Activated CD4-positive, alpha-beta T cell treated with anti-CD3 and anti-CD28 coated beads for 36 hours (primary cell): ENCODE measurements around the gene SOHLH1. TPM values are rescaled to one million over a fixed set of nuclear protein-coding genes. Genes with fewer than 3 reads are reported as not detected.

Experiments used
- ATAC-seq: fragments of 200-7000 bp; cut with Tn5 transposase; one replicate; pipeline ENCODE4 v1.10.0; 2021; ENCODE audit warnings: mild to moderate bottlenecking, moderate library complexity
- CTCF ChIA-PET: fragments of 350-600 bp; sonication (Branson Sonifier 250); formaldehyde crosslinking; loops from one replicate; lab custom pipeline; 2021; ENCODE audit warnings: antibody characterized with exemption; lab: Charles Lee
- POLR2A ChIA-PET: fragments of 350-600 bp; sonication (Branson Sonifier 250); formaldehyde crosslinking; loops from one replicate; lab custom pipeline; 2021; ENCODE audit warnings: antibody characterized with exemption, inconsistent platforms; lab: Charles Lee
- DNase-seq: peaks from one replicate; pipeline ENCODE4 v3.0.0-alpha.2; 2020
- H3K27ac Mint-ChIP-seq: one replicate; pipeline ENCODE4 v1.8.0; 2021; ENCODE audit warnings: mixed read lengths
- H3K27me3 Mint-ChIP-seq: one replicate; pipeline ENCODE4 v1.8.0; 2021; ENCODE audit warnings: mixed read lengths
- H3K36me3 Mint-ChIP-seq: one replicate; pipeline ENCODE4 v1.8.0; 2021; ENCODE audit warnings: low read depth, mixed read lengths
- H3K4me1 Mint-ChIP-seq: one replicate; pipeline ENCODE4 v1.8.0; 2021; ENCODE audit warnings: mixed read lengths
- H3K4me3 Mint-ChIP-seq: one replicate; pipeline ENCODE4 v1.8.0; 2021; ENCODE audit warnings: mild to moderate bottlenecking, moderate library complexity, mixed read lengths
- H3K9me3 Mint-ChIP-seq: one replicate; pipeline ENCODE4 v1.8.0; 2021; ENCODE audit warnings: low read depth, mixed read lengths
- intact Hi-C, 2 experiments: fragments of 100-400 bp; cut with DNase I in 1 of 2; cut with micrococcal nuclease in 1 of 2; formaldehyde crosslinking; loops; one replicate each; pipeline versions ENCODE4 v1.14.2 to v1.15.1; 2022 to 2024; cut with DNase I, micrococcal nuclease
- total RNA-seq, 2 experiments: library from RNA; stranded (reverse); gene quantifications; one replicate each; pipeline ENCODE4 v1.2.3, GENCODE V29; 2021

SOHLH1 gene, protein sequence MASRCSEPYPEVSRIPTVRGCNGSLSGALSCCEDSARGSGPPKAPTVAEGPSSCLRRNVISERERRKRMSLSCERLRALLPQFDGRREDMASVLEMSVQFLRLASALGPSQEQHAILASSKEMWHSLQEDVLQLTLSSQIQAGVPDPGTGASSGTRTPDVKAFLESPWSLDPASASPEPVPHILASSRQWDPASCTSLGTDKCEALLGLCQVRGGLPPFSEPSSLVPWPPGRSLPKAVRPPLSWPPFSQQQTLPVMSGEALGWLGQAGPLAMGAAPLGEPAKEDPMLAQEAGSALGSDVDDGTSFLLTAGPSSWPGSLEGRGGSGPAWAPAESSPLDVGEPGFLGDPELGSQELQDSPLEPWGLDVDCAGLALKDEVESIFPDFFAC
- total RNA-seq, result not detected

DNA sequence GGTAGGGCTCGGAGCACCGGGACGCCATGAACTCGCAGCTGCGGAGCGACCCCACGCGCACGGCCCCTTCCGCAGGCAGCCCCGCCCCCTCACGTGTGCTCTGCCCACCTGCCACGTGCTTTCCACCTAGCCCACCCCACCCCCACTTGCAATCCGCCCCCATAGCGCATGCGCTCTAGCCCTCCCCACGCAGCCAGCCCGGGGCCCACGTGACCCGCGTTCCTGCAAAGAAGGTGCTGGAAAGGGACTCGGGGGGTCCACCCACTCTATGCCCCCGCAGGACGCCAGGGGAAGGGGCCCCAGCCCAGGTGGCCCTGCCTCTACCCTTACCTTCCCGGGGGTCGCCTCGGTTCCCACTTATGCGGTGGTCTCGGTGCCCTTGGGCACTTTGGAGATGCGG is at the start of gene SOHLH1:
Gene SOHLH1 (minus strand): TSS at position 42 of the 400 bp plus-strand sequence. CDS start 14 bp downstream, at position 28.
- CTCF ChIA-PET, result interaction anchor here (0.6 kb wide), 1 partner anchor 390 kb away, joined by 4 read pairs; no protein-coding TSS in a partner anchor
- POLR2A ChIA-PET, result no interaction called here
- Mint-ChIP-seq H3K36me3 (no peaks in the 10 kb centered on the region), H3K4me3 (no peak within 1 kb of the TSS), H3K9me3 (no peaks in the 10 kb centered on the region), H3K27ac (no peak within 1 kb of the TSS), H3K4me1 (no peaks in the 10 kb centered on the region), H3K27me3 (peaks cover 3% of the 10 kb centered on the region)
- intact Hi-C loops, result no loop called here
- DNase-seq (no peak), ATAC-seq (no peak)

DNA sequence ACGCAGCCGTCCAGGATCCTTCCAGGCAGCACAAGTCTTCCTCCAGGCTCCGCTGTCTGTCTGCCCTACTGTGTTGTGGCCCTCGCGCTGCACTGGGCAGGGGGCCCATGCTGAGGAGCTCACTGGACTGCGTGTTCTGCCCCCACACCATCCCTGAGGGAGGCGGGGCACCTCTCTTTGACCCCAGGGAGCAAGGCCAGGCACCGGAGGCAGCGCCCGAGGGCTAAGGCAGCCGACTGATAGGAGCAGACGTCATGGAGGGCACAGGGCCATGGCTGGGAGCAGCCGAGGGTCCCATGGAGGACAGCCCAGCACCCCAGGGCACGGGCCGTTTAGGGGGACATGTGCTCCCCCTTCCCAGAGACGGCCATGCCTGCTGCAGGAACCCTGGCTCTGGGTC is 49.4 kb upstream of the SOHLH1 start:
- intact Hi-C loops, result no loop called here
- no peak overlapping the region for H3K27ac Mint-ChIP-seq
- H3K4me3 Mint-ChIP-seq, result no peak overlapping the region

DNA sequence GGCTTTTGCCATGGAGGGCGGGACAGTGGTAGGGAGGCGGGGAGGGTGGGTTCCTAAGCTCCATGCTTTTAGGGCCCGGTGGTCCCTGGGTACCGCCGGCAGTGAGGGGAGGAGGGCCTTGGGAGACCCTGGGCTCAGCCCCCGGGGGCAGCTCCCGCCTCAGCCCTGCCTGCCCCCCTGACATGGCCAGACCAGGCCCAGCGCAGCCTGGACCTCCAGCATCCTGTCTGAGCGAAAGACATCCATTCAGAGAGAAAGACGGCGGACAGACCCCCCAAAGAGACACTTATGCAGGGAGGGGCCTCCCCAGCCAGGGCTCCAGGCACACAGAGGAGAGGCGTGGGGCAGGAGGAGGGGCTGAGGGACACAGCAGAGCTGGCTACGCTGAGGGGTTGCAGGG is 48.0 kb upstream of the SOHLH1 start:
- no peaks in the 10 kb centered on the region for H3K9me3 Mint-ChIP-seq
- ChIA-PET CTCF (no interaction called here), POLR2A (no interaction called here)
- ATAC-seq (no peak), DNase-seq (no peak)
- no peaks in the 10 kb centered on the region for H3K4me1 Mint-ChIP-seq
- peaks cover 2% of the 10 kb centered on the region for H3K27me3 Mint-ChIP-seq
- H3K36me3 Mint-ChIP-seq, result no peaks in the 10 kb centered on the region
- no peak overlapping the region for H3K4me3 Mint-ChIP-seq
- H3K27ac Mint-ChIP-seq, result no peak overlapping the region
- intact Hi-C loops, result no loop called here

More for the DNA sequence above, 49.4 kb upstream of the SOHLH1 start:
- ChIA-PET POLR2A (no interaction called here), CTCF (no interaction called here)
- no peaks in the 10 kb centered on the region for H3K9me3 Mint-ChIP-seq
- ATAC-seq (no peak), DNase-seq (no peak)
- peaks cover 2% of the 10 kb centered on the region for H3K27me3 Mint-ChIP-seq
- no peaks in the 10 kb centered on the region for H3K36me3 Mint-ChIP-seq
- no peaks in the 10 kb centered on the region for H3K4me1 Mint-ChIP-seq

DNA sequence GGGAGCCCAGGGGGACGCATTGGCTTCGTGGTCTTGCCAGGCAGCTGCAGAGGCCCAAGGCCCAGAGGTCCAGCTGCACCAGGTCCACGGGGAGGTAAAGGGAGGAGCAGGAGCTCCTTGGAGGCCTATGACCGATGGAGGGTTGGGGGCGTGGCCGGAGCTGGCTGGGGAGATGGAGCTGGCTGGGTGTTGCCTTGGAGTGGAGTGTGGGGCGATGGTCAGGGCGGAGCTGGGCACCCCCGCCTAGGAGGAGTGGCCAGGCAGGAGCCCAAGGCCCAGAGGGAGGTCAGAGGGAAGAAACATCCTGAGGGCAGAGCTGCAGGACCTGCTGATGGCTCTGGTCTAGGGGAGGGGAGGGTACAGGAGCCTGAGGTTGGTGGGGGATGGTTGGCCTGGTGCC is 47.3 kb upstream of the SOHLH1 start:
- H3K9me3 Mint-ChIP-seq, result no peaks in the 10 kb centered on the region
- ATAC-seq (no peak), DNase-seq (no peak)
- intact Hi-C loops, result no loop called here
- ChIA-PET CTCF (no interaction called here), POLR2A (no interaction called here)
- no peaks in the 10 kb centered on the region for H3K4me1 Mint-ChIP-seq
- H3K27ac Mint-ChIP-seq, result no peak overlapping the region
- peaks cover 2% of the 10 kb centered on the region for H3K27me3 Mint-ChIP-seq
- no peaks in the 10 kb centered on the region for H3K36me3 Mint-ChIP-seq
- no peak overlapping the region for H3K4me3 Mint-ChIP-seq

DNA sequence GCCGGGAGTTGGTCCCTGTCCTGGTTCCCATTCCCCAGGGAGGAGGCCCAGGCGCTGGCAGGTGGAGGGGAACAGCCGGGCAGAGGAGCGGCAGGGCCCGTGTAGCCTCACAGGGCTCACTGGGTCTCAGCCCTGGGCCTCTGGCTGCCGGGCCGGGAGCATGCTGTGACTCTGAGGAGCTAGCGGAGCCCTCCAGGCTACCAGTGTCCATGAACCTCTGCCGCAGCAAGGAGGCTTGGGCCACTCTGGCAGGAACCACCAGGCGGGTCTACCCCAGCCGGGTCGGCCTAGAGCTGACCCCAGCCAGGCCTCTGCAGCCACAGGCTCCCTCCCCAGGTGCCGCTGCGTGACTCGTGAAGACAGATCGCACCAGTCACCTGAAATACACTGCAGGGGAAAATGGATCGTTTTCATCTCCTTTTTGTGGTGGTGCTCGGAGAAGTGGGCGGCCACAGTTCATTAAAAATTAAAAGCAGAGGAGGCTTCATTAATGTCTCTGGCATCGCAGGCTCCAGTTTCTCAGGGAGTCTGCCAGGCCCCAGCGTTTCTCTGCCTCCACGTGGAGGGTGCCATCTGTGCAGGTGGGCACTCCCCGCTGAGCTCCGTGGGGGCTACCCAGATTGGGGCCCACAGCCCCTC is 46.5 kb upstream of the SOHLH1 start:
- no peak overlapping the region for H3K27ac Mint-ChIP-seq
- ChIA-PET CTCF (interaction anchor here (0.6 kb wide), 1 partner anchor 1645 kb away, joined by 5 read pairs; no protein-coding TSS in a partner anchor), POLR2A (no interaction called here)
- H3K4me3 Mint-ChIP-seq, result no peak overlapping the region
- H3K4me1 Mint-ChIP-seq, result no peaks in the 10 kb centered on the region
- H3K36me3 Mint-ChIP-seq, result no peaks in the 10 kb centered on the region
- intact Hi-C loops, result no loop called here
- H3K9me3 Mint-ChIP-seq, result no peaks in the 10 kb centered on the region
- no peak for ATAC-seq
- peaks cover 2% of the 10 kb centered on the region for H3K27me3 Mint-ChIP-seq
- DNase-seq, result no peak

DNA sequence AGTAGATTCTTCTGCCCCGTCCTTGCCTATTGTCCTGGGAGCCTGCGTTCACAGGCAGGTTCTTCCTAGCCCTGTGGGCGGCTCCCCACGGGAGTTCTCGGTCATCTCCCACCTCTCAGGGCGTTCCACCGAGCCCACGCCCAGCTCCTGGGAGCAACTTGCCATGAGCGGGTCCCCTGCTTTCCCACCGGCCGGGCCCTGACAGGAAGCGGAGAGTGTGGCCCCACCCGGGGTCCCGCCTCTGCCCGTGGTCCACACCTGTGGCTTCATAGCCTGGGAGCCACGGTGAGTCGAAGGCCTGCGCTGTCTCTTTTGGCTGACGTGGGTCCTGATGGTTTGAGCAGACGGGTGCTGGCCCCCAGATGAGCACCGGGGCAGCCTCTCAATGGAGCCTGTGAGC is 45.9 kb upstream of the SOHLH1 start:
- Mint-ChIP-seq H3K9me3 (no peaks in the 10 kb centered on the region), H3K36me3 (no peaks in the 10 kb centered on the region)

DNA sequence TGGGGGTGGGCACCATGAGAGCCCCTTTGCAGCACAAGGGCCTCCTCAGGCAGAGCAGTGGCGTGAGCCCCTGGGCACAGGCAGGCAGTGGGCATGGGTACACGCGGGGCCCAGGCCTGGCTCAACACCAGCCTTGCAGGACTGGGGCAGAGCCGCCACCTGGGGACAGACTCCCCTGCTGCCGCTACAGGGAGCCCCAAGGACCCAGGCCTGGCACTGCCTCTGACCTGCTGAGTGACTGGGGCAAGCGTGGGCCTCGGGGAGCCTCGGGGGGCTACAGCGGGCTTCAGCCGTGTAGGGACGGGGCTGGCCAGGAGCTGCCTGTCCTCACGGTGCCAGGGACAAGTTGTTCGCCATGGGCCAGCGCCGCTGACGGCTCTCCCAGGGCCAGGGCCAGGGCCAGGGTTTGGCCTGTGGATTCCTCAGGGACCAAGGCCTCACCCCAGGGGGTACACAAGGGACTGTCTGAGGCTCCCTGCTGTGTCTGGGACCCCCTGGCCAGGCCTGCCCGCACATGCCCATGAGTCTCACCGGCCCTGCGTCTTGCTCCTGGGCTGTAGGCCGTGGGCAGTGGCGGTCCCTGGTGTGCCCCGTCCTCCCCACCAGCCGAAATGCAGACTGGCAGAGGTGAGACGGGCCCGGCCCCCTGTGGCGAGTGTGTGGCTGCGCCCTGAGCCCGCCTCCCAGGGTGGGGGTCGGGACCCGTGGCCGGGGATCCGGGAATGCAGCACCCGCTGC is 45.2 kb upstream of the SOHLH1 start:
- Mint-ChIP-seq H3K27me3 (peaks cover 2% of the 10 kb centered on the region), H3K27ac (no peak overlapping the region), H3K4me1 (no peaks in the 10 kb centered on the region), H3K36me3 (no peaks in the 10 kb centered on the region), H3K9me3 (no peaks in the 10 kb centered on the region), H3K4me3 (no peak overlapping the region)
- DNase-seq, result no peak
- ChIA-PET CTCF (no interaction called here), POLR2A (no interaction called here)
- intact Hi-C loops, result no loop called here
- ATAC-seq, result no peak

More for the DNA sequence above, 45.9 kb upstream of the SOHLH1 start:
- H3K4me1 Mint-ChIP-seq, result no peaks in the 10 kb centered on the region
- ATAC-seq (no peak), DNase-seq (no peak)
- CTCF ChIA-PET, result no interaction called here
- no peak overlapping the region for H3K27ac Mint-ChIP-seq
- POLR2A ChIA-PET, result no interaction called here
- no peak overlapping the region for H3K4me3 Mint-ChIP-seq
- intact Hi-C loops, result no loop called here
- peaks cover 2% of the 10 kb centered on the region for H3K27me3 Mint-ChIP-seq

DNA sequence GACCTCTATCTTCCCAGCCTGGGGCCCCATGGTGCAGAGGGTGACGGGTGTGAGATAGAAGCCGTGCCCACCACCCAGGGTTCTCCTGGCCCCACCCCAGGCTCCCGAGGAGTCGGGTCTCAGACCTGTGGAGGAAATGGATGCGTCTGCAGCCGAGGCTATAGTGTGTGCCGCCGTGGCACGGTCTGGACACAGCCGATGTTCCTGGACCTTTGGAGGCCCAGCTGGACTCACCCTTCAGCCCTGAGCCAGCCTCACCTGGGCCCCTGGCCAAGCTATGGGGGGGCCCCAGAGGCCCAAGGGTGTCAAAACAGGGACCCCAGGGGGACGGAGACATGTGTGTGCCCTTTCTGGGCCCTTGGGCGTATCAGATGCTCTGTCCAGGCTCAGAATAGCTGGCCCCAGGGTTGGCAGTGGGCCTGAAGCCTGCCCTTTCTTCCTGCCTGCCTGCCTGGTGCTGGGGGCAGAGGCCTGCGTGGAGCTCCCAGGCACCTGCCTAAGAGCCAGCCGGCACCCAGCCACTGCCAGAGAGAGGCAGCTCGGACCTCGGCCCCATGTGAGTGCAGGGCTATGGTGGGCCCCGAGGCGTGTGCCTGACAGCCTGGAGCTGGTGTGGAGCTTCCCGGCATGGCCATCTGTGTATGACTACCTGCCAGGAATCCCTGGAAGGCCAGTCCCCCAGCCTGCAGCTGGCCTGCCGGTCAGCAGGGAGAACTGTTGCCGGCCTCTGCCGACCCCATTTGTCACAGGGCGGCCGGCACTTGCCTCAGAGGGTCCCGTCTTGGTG is 44.5 kb upstream of the SOHLH1 start:
- Mint-ChIP-seq H3K4me3 (no peak overlapping the region), H3K9me3 (no peaks in the 10 kb centered on the region), H3K4me1 (no peaks in the 10 kb centered on the region), H3K27ac (no peak overlapping the region), H3K27me3 (peaks cover 2% of the 10 kb centered on the region), H3K36me3 (no peaks in the 10 kb centered on the region)
- CTCF ChIA-PET, result no interaction called here
- DNase-seq (no peak), ATAC-seq (no peak)
- POLR2A ChIA-PET, result no interaction called here
- intact Hi-C loops, result no loop called here

DNA sequence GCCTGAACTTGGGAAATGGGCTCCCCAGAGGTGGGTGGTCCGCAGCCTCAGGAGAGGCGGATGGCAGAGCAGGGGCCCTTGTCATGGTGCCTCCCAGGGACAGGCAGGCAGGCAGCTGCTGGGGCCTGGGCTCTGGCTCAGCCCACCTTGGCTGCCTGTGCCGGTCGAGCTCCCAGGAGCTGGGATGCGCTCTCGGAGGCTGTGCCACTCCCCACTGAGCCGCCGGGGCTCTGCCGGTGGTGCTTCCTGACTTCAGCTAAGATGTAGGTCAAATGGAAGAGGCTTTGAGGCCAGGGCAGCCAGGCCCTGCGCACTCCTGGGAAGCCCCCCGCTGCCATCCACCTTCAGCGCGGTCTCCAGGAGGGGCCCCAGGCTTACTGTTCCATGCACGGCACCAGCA is 43.7 kb upstream of the SOHLH1 start:
- ChIA-PET POLR2A (no interaction called here), CTCF (no interaction called here)
- ATAC-seq (no peak), DNase-seq (no peak)
- H3K27ac Mint-ChIP-seq, result no peak overlapping the region
- no peaks in the 10 kb centered on the region for H3K9me3 Mint-ChIP-seq
- no peaks in the 10 kb centered on the region for H3K36me3 Mint-ChIP-seq
- H3K4me3 Mint-ChIP-seq, result no peak overlapping the region
- H3K27me3 Mint-ChIP-seq, result peaks cover 2% of the 10 kb centered on the region
- H3K4me1 Mint-ChIP-seq, result no peaks in the 10 kb centered on the region
- intact Hi-C loops, result no loop called here

DNA sequence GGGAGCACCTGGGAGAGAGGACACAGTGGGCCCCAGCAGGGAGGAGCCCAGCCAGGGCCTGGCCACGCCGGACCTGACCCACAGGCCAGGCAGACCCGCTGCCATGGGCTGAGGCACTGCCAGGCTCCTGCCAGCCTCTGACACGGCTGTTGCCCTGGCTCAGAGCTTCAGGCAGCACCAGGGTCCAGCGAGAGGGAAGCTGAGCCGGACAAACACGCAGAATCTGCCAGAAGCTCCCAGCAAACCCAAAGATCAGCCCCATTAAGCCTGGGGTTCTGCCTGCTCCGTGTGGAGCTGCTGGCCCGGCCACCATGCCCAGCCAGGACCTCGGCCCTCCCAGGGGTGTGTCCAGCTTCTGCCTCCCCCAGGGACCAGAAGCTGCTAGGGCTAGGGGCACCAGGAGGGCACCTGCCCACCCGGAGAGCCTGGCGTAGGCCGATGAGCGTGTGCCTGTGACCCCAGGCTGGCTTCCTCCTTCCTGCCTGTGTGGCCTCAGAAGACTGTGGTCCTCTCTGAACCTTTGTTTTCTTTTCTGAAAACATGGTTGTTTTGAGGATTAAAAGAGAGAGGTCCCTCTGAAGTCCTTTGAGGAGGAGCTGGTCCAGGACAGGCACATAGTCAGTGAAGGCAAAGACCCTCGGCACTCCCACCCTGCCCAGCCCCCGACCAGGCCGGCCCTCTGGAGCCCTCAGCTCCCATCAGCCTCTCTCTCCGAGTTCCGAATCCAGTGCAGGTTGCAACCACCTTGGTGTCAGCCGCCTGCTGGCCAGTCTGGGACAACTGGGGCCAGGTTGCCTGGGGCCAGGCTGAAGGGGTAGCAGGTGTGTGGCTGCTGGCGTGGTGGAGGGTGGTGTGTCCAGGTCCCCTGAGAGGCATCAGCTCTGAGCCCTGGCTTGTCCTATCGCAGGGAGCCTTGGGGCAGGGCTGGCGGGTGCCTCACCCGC is 42.3 kb upstream of the SOHLH1 start:
- H3K27ac Mint-ChIP-seq, result no peak overlapping the region
- DNase-seq (no peak), ATAC-seq (no peak)
- ChIA-PET POLR2A (interaction anchor here (0.6 kb wide), 1 partner anchor 10 kb away, joined by 3 read pairs; no protein-coding TSS in a partner anchor), CTCF (no interaction called here)
- H3K4me3 Mint-ChIP-seq, result no peak overlapping the region
- intact Hi-C loops, result no loop called here
- H3K27me3 Mint-ChIP-seq, result peaks cover 4% of the 10 kb centered on the region
- H3K4me1 Mint-ChIP-seq, result no peaks in the 10 kb centered on the region
- no peaks in the 10 kb centered on the region for H3K9me3 Mint-ChIP-seq
- H3K36me3 Mint-ChIP-seq, result no peaks in the 10 kb centered on the region
